ENCODE results near the gene PAOX.

DNA sequence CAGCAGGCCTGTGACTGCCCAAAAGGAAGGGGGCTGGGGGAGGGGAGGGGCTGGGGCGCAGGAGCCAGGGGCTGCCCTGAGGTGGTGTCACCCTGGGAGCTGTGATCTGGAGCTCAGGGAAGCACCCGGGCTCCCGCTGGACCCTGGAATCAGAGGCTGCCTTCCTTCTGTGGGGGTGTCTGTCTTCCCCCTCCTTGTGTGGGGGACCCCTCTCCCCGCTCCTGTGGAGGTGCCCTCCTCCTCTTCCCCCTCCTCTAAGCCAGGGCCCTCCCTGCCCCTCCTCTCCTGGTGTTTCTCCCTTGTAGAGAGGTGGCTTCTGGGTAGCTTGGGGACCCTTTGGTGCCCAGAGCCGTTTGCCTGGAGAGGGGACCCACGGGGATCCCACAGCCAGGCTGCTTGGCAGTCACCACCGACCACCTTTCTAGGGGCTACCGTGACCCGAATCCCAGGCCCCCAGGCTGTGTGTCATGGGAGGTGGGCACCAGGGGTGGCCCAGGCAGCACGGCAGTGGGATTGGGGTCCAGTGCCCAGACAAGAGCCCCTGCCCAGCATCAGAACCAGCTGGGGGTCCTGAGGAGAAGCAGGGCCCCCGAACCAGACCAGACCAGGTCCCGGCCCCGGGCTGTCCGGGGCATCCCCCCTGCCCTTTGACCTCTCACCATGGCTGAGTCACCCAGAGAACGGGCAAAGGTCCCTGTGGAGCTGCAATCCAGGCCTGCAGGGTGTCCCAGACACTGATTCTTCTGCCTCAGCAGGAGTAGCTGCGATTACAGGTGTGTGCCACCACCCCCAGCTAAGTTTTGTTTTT lies 31.1 kb upstream of the PAOX start:
- TF ChIP-seq TAF1 (IDR thresholded peaks at IDR 0.05; ENCODE audit: low read depth) (no peak), ZBTB7A (IDR thresholded peaks at IDR 0.05; ENCODE audit: low read depth) (no peak; the same call in 1 of the 2 replicates), MAX (IDR thresholded peaks at IDR 0.05) (no peak), FOXM1 (IDR thresholded peaks at IDR 0.05; ENCODE audit: borderline replicate concordance, low read depth) (no peak), TEAD4 (IDR thresholded peaks at IDR 0.05) (no peak), YY1 (IDR thresholded peaks at IDR 0.05; ENCODE audit: low read depth) (no peak), NFIC (IDR thresholded peaks at IDR 0.05) (no peak), EP300 (IDR thresholded peaks at IDR 0.05; ENCODE audit: borderline replicate concordance) (no peak), RAD21 (IDR thresholded peaks at IDR 0.05; ENCODE audit: low read depth) (no peak), TCF12 (IDR thresholded peaks at IDR 0.05; ENCODE audit: low read depth) (no peak)
- TF ChIP-seq, protein P1, sequence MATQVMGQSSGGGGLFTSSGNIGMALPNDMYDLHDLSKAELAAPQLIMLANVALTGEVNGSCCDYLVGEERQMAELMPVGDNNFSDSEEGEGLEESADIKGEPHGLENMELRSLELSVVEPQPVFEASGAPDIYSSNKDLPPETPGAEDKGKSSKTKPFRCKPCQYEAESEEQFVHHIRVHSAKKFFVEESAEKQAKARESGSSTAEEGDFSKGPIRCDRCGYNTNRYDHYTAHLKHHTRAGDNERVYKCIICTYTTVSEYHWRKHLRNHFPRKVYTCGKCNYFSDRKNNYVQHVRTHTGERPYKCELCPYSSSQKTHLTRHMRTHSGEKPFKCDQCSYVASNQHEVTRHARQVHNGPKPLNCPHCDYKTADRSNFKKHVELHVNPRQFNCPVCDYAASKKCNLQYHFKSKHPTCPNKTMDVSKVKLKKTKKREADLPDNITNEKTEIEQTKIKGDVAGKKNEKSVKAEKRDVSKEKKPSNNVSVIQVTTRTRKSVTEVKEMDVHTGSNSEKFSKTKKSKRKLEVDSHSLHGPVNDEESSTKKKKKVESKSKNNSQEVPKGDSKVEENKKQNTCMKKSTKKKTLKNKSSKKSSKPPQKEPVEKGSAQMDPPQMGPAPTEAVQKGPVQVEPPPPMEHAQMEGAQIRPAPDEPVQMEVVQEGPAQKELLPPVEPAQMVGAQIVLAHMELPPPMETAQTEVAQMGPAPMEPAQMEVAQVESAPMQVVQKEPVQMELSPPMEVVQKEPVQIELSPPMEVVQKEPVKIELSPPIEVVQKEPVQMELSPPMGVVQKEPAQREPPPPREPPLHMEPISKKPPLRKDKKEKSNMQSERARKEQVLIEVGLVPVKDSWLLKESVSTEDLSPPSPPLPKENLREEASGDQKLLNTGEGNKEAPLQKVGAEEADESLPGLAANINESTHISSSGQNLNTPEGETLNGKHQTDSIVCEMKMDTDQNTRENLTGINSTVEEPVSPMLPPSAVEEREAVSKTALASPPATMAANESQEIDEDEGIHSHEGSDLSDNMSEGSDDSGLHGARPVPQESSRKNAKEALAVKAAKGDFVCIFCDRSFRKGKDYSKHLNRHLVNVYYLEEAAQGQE (IDR thresholded peaks at IDR 0.05; ENCODE audit: low read depth): no peak

Measured in Ishikawa (cell line).